ENCODE results near the gene NNAT. TPM values are rescaled to one million over a fixed set of nuclear protein-coding genes. Genes with fewer than 3 reads are reported as not detected.
A peak's percentile ranks its signal among the peaks of the same experiment; 100 is the strongest.

NNAT gene
- total and polyA plus RNA-seq, 12 donors = 0.24 to 1.1 (median 0.46) TPM; not detected in 5

GRCh38 chr20:37526238-37526838 lies 5.3 kb downstream of the NNAT start:
- peaks cover 23 to 62% (median 52%) of the 10 kb centered on the region in 9 donors for H3K4me1 ChIP-seq
- no peaks in the 10 kb centered on the region for H3K9me3 ChIP-seq
- 2 to 4% methylated on average over 10 of the region's 10 CpGs for WGBS, 2 donors
- peaks cover 0 to 2% (median 0%) of the 10 kb centered on the region in 9 donors for H3K36me3 ChIP-seq
- intact Hi-C loops (cut with DNase I) = loop anchor here in 3 of 10 donors (5.0 kb wide), 3 partner anchors 119 to 239 kb away; partner anchors contain the start of gene MANBAL (in 2 of the 3)
- H3K27ac ChIP-seq = peak overlapping the region; percentile 90 to 99 (median 97)
- peak overlapping the region; percentile 83 to 99 (median 93) for H3K4me3 ChIP-seq
- peak in 5 of 8 donors; percentile 9 to 43 (median 37) for ATAC-seq
- DNase-seq = peak in 1 of 2 donors; percentile 50
- no peaks in the 10 kb centered on the region for H3K27me3 ChIP-seq
- no peak for TF ChIP-seq CTCF (IDR thresholded peaks at IDR 0.05)

- intact Hi-C loops (cut with DNase I) = loop anchor here in 3 of 10 donors (5.0 kb wide), 3 partner anchors 120 to 240 kb away; partner anchors contain the start of gene MANBAL (in 2 of the 3)
- 0 to 1% methylated on average over 28 of the region's 28 CpGs for WGBS, 2 donors
- Histone ChIP-seq H3K4me3 (peak overlapping the region; percentile 83 to 99 (median 93)), H3K9me3 (no peaks in the 10 kb centered on the region), H3K4me1 (peaks cover 21 to 55% (median 45%) of the 10 kb centered on the region in 9 donors), H3K27me3 (no peaks in the 10 kb centered on the region), H3K27ac (peak overlapping the region; percentile 90 to 99 (median 97)), H3K36me3 (no peaks in the 10 kb centered on the region)
- DNase-seq (peak; percentile 20 to 44), ATAC-seq (peak; percentile 40 to 73 (median 62))
- TF ChIP-seq CTCF (IDR thresholded peaks at IDR 0.05) = no peak
These were observed 6.0 kb downstream of the NNAT start for GRCh38 chr20:37526839-37527637.

GRCh38 chr20:37527638-37528445 lies 6.8 kb downstream of the NNAT start, which contains the start of gene BLCAP:
TSS of gene BLCAP (minus strand) at chr20:37527876. CDS start at chr20:37519174, 8,702 bp downstream.
- intact Hi-C loops (cut with DNase I) = loop anchor here in 3 of 10 donors (5.0 kb wide), 3 partner anchors 121 to 241 kb away; partner anchors contain the start of gene MANBAL (in 2 of the 3)
- no peaks in the 10 kb centered on the region for H3K9me3 ChIP-seq
- no peaks in the 10 kb centered on the region for H3K36me3 ChIP-seq
- WGBS, 2 donors = 1% methylated on average over 62 of the region's 62 CpGs
- DNase-seq (peak; percentile 92 to 94), ATAC-seq (peak; percentile 91 to 95 (median 94))
- peak within 1 kb of the TSS; percentile 90 to 99 (median 97) for H3K27ac ChIP-seq
- no peak for TF ChIP-seq CTCF (IDR thresholded peaks at IDR 0.05)
- peaks cover 21 to 47% (median 37%) of the 10 kb centered on the region in 9 donors for H3K4me1 ChIP-seq
- no peaks in the 10 kb centered on the region for H3K27me3 ChIP-seq
- peak within 1 kb of the TSS; percentile 83 to 99 (median 93) for H3K4me3 ChIP-seq

Measured in heart right ventricle (tissue), 16 donors.